Activated effector memory CD4-positive, alpha-beta T cell treated with Interleukin-2 at 50 U/mL for 16 hours (primary cell): Measurements from ENCODE around the gene ANAPC4.
A peak's percentile ranks its signal among the peaks of the same experiment; 100 is the strongest.
"Not testable (repeated sequence)": the region's sequence is repeated elsewhere in the genome, so short reads cannot be mapped to it uniquely, and the experiment has no call there.

Source experiments
- DNase-seq: peaks from one replicate; pipeline ENCODE4 v3.0.0-alpha.2; 2020

Gene ANAPC4

GRCh38 chr4:25376754-25377571, at the start of gene ANAPC4:
Gene ANAPC4, plus strand, starts transcription at chr4:25377263. Its CDS starts 165 bp downstream, at chr4:25377428.
- DNase-seq, result peak; percentile 97

- DNase-seq, result not testable (repeated sequence)
Measured at GRCh38 chr4:25328463-25328862, 48.6 kb upstream of the ANAPC4 start.

GRCh38 chr4:25330335-25330734, 46.7 kb upstream of the ANAPC4 start:
- no peak for DNase-seq

- DNase-seq, result no peak
Measured at GRCh38 chr4:25330905-25331808, 45.9 kb upstream of the ANAPC4 start.

GRCh38 chr4:25343671-25344070, 33.4 kb upstream of the ANAPC4 start:
- no peak for DNase-seq

GRCh38 chr4:25345744-25346143, 31.3 kb upstream of the ANAPC4 start:
- no peak for DNase-seq

GRCh38 chr4:25346913-25347312, 30.1 kb upstream of the ANAPC4 start:
- DNase-seq, result no peak

GRCh38 chr4:25347473-25347872, 29.6 kb upstream of the ANAPC4 start:
- no peak for DNase-seq

- DNase-seq, result no peak
Measured at GRCh38 chr4:25347971-25348370, 29.1 kb upstream of the ANAPC4 start.

GRCh38 chr4:25350561-25350960, 26.5 kb upstream of the ANAPC4 start:
- DNase-seq, result no peak

GRCh38 chr4:25351777-25352416, 25.2 kb upstream of the ANAPC4 start:
- no peak for DNase-seq

- DNase-seq, result no peak
Measured at GRCh38 chr4:25356068-25356467, 21.0 kb upstream of the ANAPC4 start.

GRCh38 chr4:25358515-25359275, 18.4 kb upstream of the ANAPC4 start:
- DNase-seq, result no peak

- DNase-seq, result no peak
Measured at GRCh38 chr4:25361253-25361652, 15.8 kb upstream of the ANAPC4 start.

GRCh38 chr4:25367004-25367621, 9.9 kb upstream of the ANAPC4 start:
- DNase-seq, result no peak

GRCh38 chr4:25367877-25368276, 9.2 kb upstream of the ANAPC4 start:
- no peak for DNase-seq

- DNase-seq, result no peak
Measured at GRCh38 chr4:25368315-25368714, 8.7 kb upstream of the ANAPC4 start.

GRCh38 chr4:25370242-25370641, 6.8 kb upstream of the ANAPC4 start:
- no peak for DNase-seq

- DNase-seq, result not testable (repeated sequence)
Measured at GRCh38 chr4:25372549-25372948, 4.5 kb upstream of the ANAPC4 start.

- DNase-seq, result no peak
Measured at GRCh38 chr4:25377572-25378436, 741 bp downstream of the ANAPC4 start.

GRCh38 chr4:25378437-25378743, 1.3 kb downstream of the ANAPC4 start:
- no peak for DNase-seq
